Activated naive CD4-positive, alpha-beta T cell treated with anti-CD3 and anti-CD28 coated beads, Interleukin-2, amount 10 ng/mL, durations not matched to agents 7 days and 5 days (primary cell): Measurements from ENCODE around the gene CFAP58.

Experiments
- CTCF ChIA-PET: fragments of 350-600 bp; sonication (Branson Sonifier 250); formaldehyde crosslinking; loops from one replicate; lab custom pipeline; 2021; ENCODE audit warnings: antibody characterized with exemption; lab: Charles Lee
- DNase-seq: peaks from one replicate; pipeline ENCODE4 v3.0.0-alpha.2; 2020
- H3K27ac Mint-ChIP-seq: one replicate; pipeline ENCODE4 v1.8.0; 2021; ENCODE audit warnings: mild to moderate bottlenecking, moderate library complexity, mixed read lengths
- H3K27me3 Mint-ChIP-seq: one replicate; pipeline ENCODE4 v1.8.0; 2021; ENCODE audit warnings: mild to moderate bottlenecking, mixed read lengths
- H3K36me3 Mint-ChIP-seq: one replicate; pipeline ENCODE4 v1.8.0; 2021; ENCODE audit warnings: mixed read lengths
- H3K4me1 Mint-ChIP-seq: one replicate; pipeline ENCODE4 v1.8.0; 2021; ENCODE audit warnings: mixed read lengths
- H3K4me3 Mint-ChIP-seq: one replicate; pipeline ENCODE4 v1.8.0; 2021; ENCODE audit warnings: mild to moderate bottlenecking, moderate library complexity, mixed read lengths
- H3K9me3 Mint-ChIP-seq: one replicate; pipeline ENCODE4 v1.8.0; 2021; ENCODE audit warnings: mixed read lengths

CFAP58 gene

GRCh38 chr10:104316321-104317099, 37.1 kb upstream of the CFAP58 start:
- H3K9me3 Mint-ChIP-seq = no peaks in the 10 kb centered on the region
- H3K4me1 Mint-ChIP-seq = peaks cover 48% of the 10 kb centered on the region
- H3K27me3 Mint-ChIP-seq = no peaks in the 10 kb centered on the region
- no peak for DNase-seq
- no peak overlapping the region for H3K27ac Mint-ChIP-seq
- no peak overlapping the region for H3K4me3 Mint-ChIP-seq
- H3K36me3 Mint-ChIP-seq = peaks cover 50% of the 10 kb centered on the region
- CTCF ChIA-PET = interaction anchor here (1.0 to 1.2 kb wide), 3 partner anchors 10 to 30 kb away, joined by 3 to 6 read pairs (median 4); no protein-coding TSS in a partner anchor

DNA sequence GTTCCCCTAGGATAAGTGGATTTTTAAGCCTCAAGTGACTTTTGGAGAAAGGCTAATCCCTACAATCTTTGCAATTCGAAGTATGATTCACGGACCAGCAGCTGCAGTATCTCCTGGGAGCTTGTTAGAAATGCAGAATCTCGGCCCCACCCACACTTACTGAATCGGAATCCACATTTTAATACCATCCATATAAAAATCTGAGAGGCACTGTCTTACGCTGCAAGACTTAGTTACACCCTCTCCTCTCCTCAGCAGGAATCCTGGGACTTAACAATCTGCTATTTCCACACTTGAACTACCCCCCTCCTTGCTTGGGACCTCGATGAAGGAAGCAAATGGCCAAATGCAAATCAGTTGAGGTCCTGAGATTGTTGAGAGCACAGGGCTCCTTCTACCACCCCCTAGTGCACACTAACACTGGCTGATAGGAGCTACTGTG, 36.3 kb upstream of the CFAP58 start:
- Mint-ChIP-seq H3K27ac (peak overlapping the region; percentile 29), H3K9me3 (no peaks in the 10 kb centered on the region), H3K4me3 (no peak overlapping the region), H3K27me3 (no peaks in the 10 kb centered on the region), H3K4me1 (peaks cover 51% of the 10 kb centered on the region), H3K36me3 (peaks cover 45% of the 10 kb centered on the region)
- DNase-seq = no peak
- CTCF ChIA-PET = interaction anchor here (1.0 to 1.2 kb wide), 2 partner anchors 11 to 29 kb away, joined by 4 to 6 read pairs; no protein-coding TSS in a partner anchor

DNA sequence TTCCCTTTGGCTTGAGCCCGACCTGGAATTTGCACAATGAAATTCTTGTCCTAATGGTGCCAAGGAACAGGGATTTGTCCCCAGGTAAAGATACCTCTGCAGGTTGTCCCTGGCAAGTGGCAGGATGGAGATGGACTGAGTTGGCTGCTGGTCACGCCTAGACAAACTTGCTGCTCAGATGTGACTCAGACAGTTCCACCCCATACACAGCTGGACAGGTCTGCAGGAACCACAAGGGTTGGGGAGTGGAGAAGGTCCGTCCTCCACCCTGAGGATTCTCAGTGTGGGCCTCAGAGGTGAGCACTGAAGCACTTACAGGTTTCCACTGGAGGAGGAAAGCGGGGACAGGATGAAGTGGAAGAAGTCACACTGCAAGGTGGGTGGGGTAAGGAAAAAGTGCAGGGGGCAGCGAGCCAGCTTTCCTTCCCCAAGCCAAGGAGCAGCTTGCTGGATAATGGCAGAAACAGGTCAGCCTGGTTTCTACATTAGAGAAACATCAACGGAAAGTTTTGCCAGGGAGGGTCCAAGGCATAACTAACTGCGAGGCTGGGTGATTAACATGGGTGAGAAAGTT, 35.8 kb upstream of the CFAP58 start:
- no peak for DNase-seq
- H3K4me1 Mint-ChIP-seq = peaks cover 51% of the 10 kb centered on the region
- H3K9me3 Mint-ChIP-seq = no peaks in the 10 kb centered on the region
- peaks cover 44% of the 10 kb centered on the region for H3K36me3 Mint-ChIP-seq
- no peaks in the 10 kb centered on the region for H3K27me3 Mint-ChIP-seq
- CTCF ChIA-PET = interaction anchor here (1.0 kb wide), 1 partner anchor 28 kb away, joined by 4 read pairs; no protein-coding TSS in a partner anchor
- no peak overlapping the region for H3K27ac Mint-ChIP-seq
- H3K4me3 Mint-ChIP-seq = no peak overlapping the region

- Mint-ChIP-seq H3K27ac (no peak overlapping the region), H3K36me3 (peaks cover 43% of the 10 kb centered on the region), H3K4me3 (no peak overlapping the region), H3K4me1 (peaks cover 52% of the 10 kb centered on the region), H3K9me3 (no peaks in the 10 kb centered on the region), H3K27me3 (no peaks in the 10 kb centered on the region)
- no peak for DNase-seq
- CTCF ChIA-PET = no interaction called here
Measured at GRCh38 chr10:104318326-104318725, 35.3 kb upstream of the CFAP58 start.

- peaks cover 41% of the 10 kb centered on the region for H3K36me3 Mint-ChIP-seq
Measured at GRCh38 chr10:104318810-104319741, 34.6 kb upstream of the CFAP58 start.

GRCh38 chr10:104321226-104321625, 32.4 kb upstream of the CFAP58 start:
- Mint-ChIP-seq H3K27ac (peak overlapping the region; percentile 90), H3K9me3 (no peaks in the 10 kb centered on the region), H3K27me3 (no peaks in the 10 kb centered on the region), H3K4me3 (no peak overlapping the region), H3K36me3 (peaks cover 50% of the 10 kb centered on the region), H3K4me1 (peaks cover 81% of the 10 kb centered on the region)
- DNase-seq = no peak
- CTCF ChIA-PET = interaction anchor here (1.1 to 5.2 kb wide), 8 partner anchors 8 to 30 kb away, joined by 3 to 40 read pairs (median 6); no protein-coding TSS in a partner anchor

More at GRCh38 chr10:104318810-104319741, 34.6 kb upstream of the CFAP58 start:
- CTCF ChIA-PET = no interaction called here
- H3K27me3 Mint-ChIP-seq = no peaks in the 10 kb centered on the region
- H3K9me3 Mint-ChIP-seq = no peaks in the 10 kb centered on the region
- peaks cover 60% of the 10 kb centered on the region for H3K4me1 Mint-ChIP-seq
- peak overlapping the region; percentile 37 for H3K27ac Mint-ChIP-seq
- H3K4me3 Mint-ChIP-seq = no peak overlapping the region
- no peak for DNase-seq

GRCh38 chr10:104321725-104322415, 31.8 kb upstream of the CFAP58 start:
- CTCF ChIA-PET = interaction anchor here (0.7 to 5.2 kb wide), 11 partner anchors 9 to 36 kb away, joined by 3 to 40 read pairs (median 4); no protein-coding TSS in a partner anchor
- no peaks in the 10 kb centered on the region for H3K27me3 Mint-ChIP-seq
- H3K27ac Mint-ChIP-seq = peak overlapping the region; percentile 90
- peaks cover 88% of the 10 kb centered on the region for H3K4me1 Mint-ChIP-seq
- no peak for DNase-seq
- peaks cover 54% of the 10 kb centered on the region for H3K36me3 Mint-ChIP-seq
- peak overlapping the region; percentile 65 for H3K4me3 Mint-ChIP-seq
- no peaks in the 10 kb centered on the region for H3K9me3 Mint-ChIP-seq

DNA sequence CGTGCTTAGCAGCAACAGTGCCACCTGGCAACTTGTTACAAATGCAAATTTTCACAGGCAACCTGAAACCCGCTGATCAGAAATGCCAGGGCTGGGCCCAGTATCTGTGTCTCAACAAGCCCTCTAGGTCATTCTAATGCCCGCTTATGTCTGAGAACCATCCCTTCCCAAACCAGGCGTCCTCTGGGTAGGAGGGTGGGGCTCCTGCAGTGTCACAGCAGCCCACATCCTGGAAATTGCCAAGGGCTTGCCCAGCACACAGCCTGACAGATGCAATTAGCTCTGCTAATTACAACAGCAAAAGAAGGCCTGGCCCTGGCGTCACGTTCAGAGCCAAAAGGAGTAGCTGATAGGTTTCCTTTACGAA, 31.2 kb upstream of the CFAP58 start:
- H3K4me1 Mint-ChIP-seq = peaks cover 93% of the 10 kb centered on the region
- H3K27ac Mint-ChIP-seq = peak overlapping the region; percentile 90
- H3K36me3 Mint-ChIP-seq = peaks cover 58% of the 10 kb centered on the region
- H3K9me3 Mint-ChIP-seq = no peaks in the 10 kb centered on the region
- H3K4me3 Mint-ChIP-seq = peak overlapping the region; percentile 65
- CTCF ChIA-PET = interaction anchor here (0.7 to 5.2 kb wide), 9 partner anchors 9 to 48 kb away, joined by 3 to 40 read pairs (median 4); no protein-coding TSS in a partner anchor
- no peaks in the 10 kb centered on the region for H3K27me3 Mint-ChIP-seq
- DNase-seq = peak; percentile 62

DNA sequence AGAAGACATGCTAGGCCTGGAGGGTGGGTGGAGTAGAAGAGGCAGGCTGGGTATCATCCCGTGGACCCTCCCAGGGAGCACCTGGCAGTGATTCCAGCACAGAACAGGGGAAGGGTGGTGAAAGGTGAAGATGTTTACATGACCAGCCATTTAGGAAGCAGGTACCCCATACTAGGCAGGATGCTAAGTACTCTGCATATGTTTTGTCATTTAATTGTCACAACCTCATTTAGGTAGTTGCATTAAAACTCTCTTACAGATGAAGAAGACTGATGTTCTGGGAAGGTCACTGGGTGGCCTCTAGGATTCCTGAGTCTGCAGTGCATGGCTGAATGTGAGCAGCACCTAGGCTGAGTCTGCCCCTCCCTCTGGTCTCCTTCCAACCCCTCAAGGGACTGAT, 30.5 kb upstream of the CFAP58 start:
- H3K4me1 Mint-ChIP-seq = peaks cover 95% of the 10 kb centered on the region
- CTCF ChIA-PET = interaction anchor here (1.6 to 5.2 kb wide), 3 partner anchors 17 to 49 kb away, joined by 3 to 40 read pairs (median 16); no protein-coding TSS in a partner anchor
- no peak for DNase-seq
- peaks cover 60% of the 10 kb centered on the region for H3K36me3 Mint-ChIP-seq
- peak overlapping the region; percentile 90 for H3K27ac Mint-ChIP-seq
- H3K4me3 Mint-ChIP-seq = peak overlapping the region; percentile 65
- H3K9me3 Mint-ChIP-seq = no peaks in the 10 kb centered on the region
- no peaks in the 10 kb centered on the region for H3K27me3 Mint-ChIP-seq

DNA sequence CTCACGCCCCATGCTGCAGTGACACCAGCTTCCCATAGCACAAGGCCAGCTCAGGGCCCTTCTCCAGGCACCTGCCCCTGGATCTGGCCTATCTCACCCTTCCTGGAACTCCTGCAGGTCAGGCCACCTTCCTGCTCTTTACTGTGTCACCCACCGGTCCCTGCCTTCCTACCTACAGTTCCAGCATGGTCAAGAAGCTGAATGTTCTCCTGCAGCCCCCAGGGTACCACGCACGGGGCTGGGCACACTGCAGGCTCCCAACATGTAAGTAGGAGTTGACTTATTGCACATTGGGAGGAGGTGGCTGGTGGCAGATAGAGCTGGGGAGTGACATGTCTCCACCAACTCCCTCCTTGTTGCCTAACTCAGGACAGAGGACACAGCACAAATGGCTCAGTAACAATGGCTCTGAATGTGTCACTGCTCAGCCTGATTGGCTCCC, 29.9 kb upstream of the CFAP58 start:
- Mint-ChIP-seq H3K27ac (peak overlapping the region; percentile 90), H3K36me3 (peaks cover 59% of the 10 kb centered on the region), H3K9me3 (no peaks in the 10 kb centered on the region), H3K4me3 (peak overlapping the region; percentile 13), H3K4me1 (peaks cover 97% of the 10 kb centered on the region), H3K27me3 (no peaks in the 10 kb centered on the region)
- no peak for DNase-seq
- CTCF ChIA-PET = interaction anchor here (1.3 to 5.2 kb wide), 5 partner anchors 18 to 49 kb away, joined by 3 to 40 read pairs (median 7); no protein-coding TSS in a partner anchor

GRCh38 chr10:104324221-104324686, 29.4 kb upstream of the CFAP58 start:
- Mint-ChIP-seq H3K4me1 (peaks cover 97% of the 10 kb centered on the region), H3K36me3 (peaks cover 58% of the 10 kb centered on the region), H3K27ac (peak overlapping the region; percentile 90), H3K9me3 (no peaks in the 10 kb centered on the region), H3K27me3 (no peaks in the 10 kb centered on the region), H3K4me3 (peak overlapping the region; percentile 13)
- no peak for DNase-seq
- CTCF ChIA-PET = interaction anchor here (1.3 to 5.2 kb wide), 4 partner anchors 18 to 33 kb away, joined by 3 to 40 read pairs (median 12); no protein-coding TSS in a partner anchor

- peak overlapping the region; percentile 13 for H3K4me3 Mint-ChIP-seq
Measured at GRCh38 chr10:104324931-104325330, 28.7 kb upstream of the CFAP58 start.

More at GRCh38 chr10:104324931-104325330, 28.7 kb upstream of the CFAP58 start:
- Mint-ChIP-seq H3K4me1 (peaks cover 98% of the 10 kb centered on the region), H3K36me3 (peaks cover 53% of the 10 kb centered on the region), H3K9me3 (no peaks in the 10 kb centered on the region), H3K27ac (peak overlapping the region; percentile 90), H3K27me3 (no peaks in the 10 kb centered on the region)
- no peak for DNase-seq
- CTCF ChIA-PET = interaction anchor here (1.2 to 5.2 kb wide), 5 partner anchors 10 to 34 kb away, joined by 3 to 40 read pairs (median 7); no protein-coding TSS in a partner anchor
